GM12874 (cell line): ENCODE measurements around the gene CLMN.

Experiments used
- CTCF ChIP-seq: IDR thresholded peaks from 2 replicates; pipeline ENCODE4 v1.5.1; 2011; ENCODE audit warnings: low read depth, mild to moderate bottlenecking, control low read depth, low read length, moderate library complexity; ENCODE audit not compliant: insufficient read depth

The CLMN gene

GRCh38 chr14:95196826-95197545 lies 122.7 kb downstream of the CLMN start:
- no peak for TF ChIP-seq CTCF

- peak; percentile 44 for TF ChIP-seq CTCF
These were observed 123.4 kb downstream of the CLMN start for GRCh38 chr14:95196268-95196667.

GRCh38 chr14:95195031-95195430 lies 124.7 kb downstream of the CLMN start:
- TF ChIP-seq CTCF, result no peak

GRCh38 chr14:95193081-95193480 lies 126.6 kb downstream of the CLMN start:
- no peak for TF ChIP-seq CTCF

GRCh38 chr14:95192311-95192710 lies 127.4 kb downstream of the CLMN start:
- no peak for TF ChIP-seq CTCF

GRCh38 chr14:95191445-95192199 lies 128.1 kb downstream of the CLMN start:
- no peak for TF ChIP-seq CTCF

- TF ChIP-seq CTCF, result no peak
These were observed 128.9 kb downstream of the CLMN start for GRCh38 chr14:95190857-95191256.
